ENCODE results near the gene PIGW.

PIGW gene

DNA sequence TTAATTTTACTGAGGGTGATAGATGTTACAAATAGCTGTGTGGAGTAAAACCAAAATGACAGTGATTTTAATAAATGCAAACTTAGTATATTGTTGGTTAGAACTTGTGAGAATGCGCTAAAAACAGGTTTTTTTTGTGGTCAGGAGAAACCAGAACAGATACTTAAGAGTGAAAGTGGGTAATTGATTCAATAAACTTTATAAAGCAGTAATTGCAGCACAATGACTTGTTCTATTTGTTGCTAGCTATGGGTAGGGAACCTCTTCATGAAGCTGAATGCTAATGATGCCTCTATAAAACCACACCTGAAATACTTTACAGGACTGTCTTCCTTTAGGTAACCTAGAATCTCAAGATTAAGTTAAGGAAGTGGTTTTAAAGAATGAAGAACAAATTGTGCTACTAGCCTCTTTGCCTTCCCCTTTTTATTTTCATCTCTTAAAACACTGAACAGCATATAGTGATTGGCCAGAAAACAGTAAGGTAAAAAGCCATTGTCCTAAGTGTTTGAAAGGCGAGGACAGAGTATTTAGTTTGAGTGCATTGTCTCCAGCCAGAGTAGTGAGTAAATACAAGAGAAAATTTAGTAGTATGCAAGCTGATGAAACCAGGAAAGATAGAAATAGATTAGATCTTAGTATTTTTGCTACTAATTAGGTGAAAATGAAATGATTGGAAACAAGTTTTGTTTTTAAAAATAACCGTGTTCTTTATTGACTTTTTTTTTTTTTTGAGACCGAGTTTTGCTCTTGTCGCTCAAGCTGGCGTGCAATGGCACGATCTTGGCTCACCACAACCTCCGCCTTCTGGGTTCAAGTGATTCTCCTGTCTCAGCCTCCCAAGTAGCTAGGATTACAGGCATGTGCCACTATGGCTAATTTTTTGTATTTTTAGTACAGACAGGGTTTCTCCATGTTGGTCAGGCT is 16.0 kb downstream of the PIGW start:
- Histone ChIP-seq H3K4me3 (ENCODE audit: low read depth, low read length) (no peak overlapping the region), H3K4me1 (peaks cover 3% of the 10 kb centered on the region; the same call in 1 of the 2 replicates), H3K36me3 (peaks cover 24% of the 10 kb centered on the region), H3K9me3 (no peaks in the 10 kb centered on the region), H3K27me3 (no peaks in the 10 kb centered on the region)
- TF ChIP-seq CTCF (IDR thresholded peaks at IDR 0.05; ENCODE audit: low read depth, low read length): no peak
- no peak for DNase-seq

- no peaks in the 10 kb centered on the region for H3K9me3 ChIP-seq
- H3K4me1 ChIP-seq: no peaks in the 10 kb centered on the region
- H3K27me3 ChIP-seq: no peaks in the 10 kb centered on the region
- no peak overlapping the region for H3K4me3 ChIP-seq (ENCODE audit: low read depth, low read length)
- no peak for DNase-seq
- peaks cover 39% of the 10 kb centered on the region for H3K36me3 ChIP-seq
- no peak for TF ChIP-seq CTCF (IDR thresholded peaks at IDR 0.05; ENCODE audit: low read depth, low read length)
Observed at GRCh38 chr17:36553459-36553858, 18.7 kb downstream of the PIGW start.

- DNase-seq: no peak
- Histone ChIP-seq H3K4me3 (ENCODE audit: low read depth, low read length) (no peak overlapping the region), H3K9me3 (no peaks in the 10 kb centered on the region), H3K27me3 (no peaks in the 10 kb centered on the region), H3K4me1 (no peaks in the 10 kb centered on the region), H3K36me3 (peaks cover 83% of the 10 kb centered on the region)
- TF ChIP-seq CTCF (IDR thresholded peaks at IDR 0.05; ENCODE audit: low read depth, low read length): no peak
Observed at GRCh38 chr17:36566081-36566480, 31.3 kb downstream of the PIGW start.

DNA sequence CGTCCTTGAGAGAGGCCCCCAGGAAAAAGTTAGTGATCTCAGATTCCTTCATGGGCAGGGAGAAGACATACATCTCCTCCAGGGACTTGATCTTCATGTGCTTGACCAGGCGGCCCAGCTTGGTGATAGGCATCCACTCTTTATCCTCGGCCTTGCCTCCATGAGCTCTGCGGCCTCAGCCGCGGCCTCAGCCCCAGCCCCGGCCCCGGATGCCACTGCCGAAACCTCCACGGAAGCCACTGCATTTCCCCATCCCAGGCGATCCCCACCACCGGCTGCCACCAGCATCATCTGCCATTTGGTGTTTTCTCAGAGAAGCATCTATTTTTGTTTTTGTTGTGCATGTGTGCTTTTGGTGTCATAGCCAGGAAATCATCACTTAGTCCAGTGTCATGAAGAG is 40.2 kb downstream of the PIGW start:
- Histone ChIP-seq H3K4me3 (ENCODE audit: low read depth, low read length) (no peak overlapping the region), H3K36me3 (peaks cover 64% of the 10 kb centered on the region), H3K27me3 (no peaks in the 10 kb centered on the region), H3K9me3 (no peaks in the 10 kb centered on the region), H3K4me1 (no peaks in the 10 kb centered on the region)
- DNase-seq: no peak
- TF ChIP-seq CTCF (IDR thresholded peaks at IDR 0.05; ENCODE audit: low read depth, low read length): no peak

DNA sequence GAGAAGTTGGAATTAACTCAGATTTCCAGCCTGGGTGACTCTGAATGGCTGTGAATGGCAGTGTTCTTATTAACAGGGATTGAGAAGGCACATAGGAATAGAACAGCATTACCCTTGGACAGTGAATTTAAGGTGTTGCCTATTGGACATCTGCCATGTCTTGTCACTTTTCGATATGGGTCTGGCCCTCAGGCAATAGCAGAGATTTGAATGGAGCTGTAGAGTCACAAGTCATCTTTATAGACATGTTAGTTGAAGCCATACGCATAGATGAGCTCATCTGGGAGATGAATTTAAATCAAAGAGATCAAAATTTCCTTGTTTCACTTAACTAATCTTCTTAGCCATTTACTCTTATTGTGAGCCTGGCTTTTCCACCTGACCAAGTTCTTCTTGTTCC is 42.0 kb downstream of the PIGW start:
- no peak overlapping the region for H3K4me3 ChIP-seq (ENCODE audit: low read depth, low read length)
- H3K36me3 ChIP-seq: peaks cover 66% of the 10 kb centered on the region
- no peaks in the 10 kb centered on the region for H3K4me1 ChIP-seq
- no peaks in the 10 kb centered on the region for H3K27me3 ChIP-seq
- TF ChIP-seq CTCF (IDR thresholded peaks at IDR 0.05; ENCODE audit: low read depth, low read length): no peak
- no peaks in the 10 kb centered on the region for H3K9me3 ChIP-seq
- DNase-seq: no peak

- no peak for TF ChIP-seq CTCF (IDR thresholded peaks at IDR 0.05; ENCODE audit: low read depth, low read length)
- Histone ChIP-seq H3K27me3 (no peaks in the 10 kb centered on the region), H3K4me3 (ENCODE audit: low read depth, low read length) (no peak overlapping the region), H3K36me3 (peaks cover 65% of the 10 kb centered on the region), H3K4me1 (no peaks in the 10 kb centered on the region), H3K9me3 (no peaks in the 10 kb centered on the region)
- no peak for DNase-seq
Observed at GRCh38 chr17:36578671-36579070, 43.9 kb downstream of the PIGW start.
